Stimulated activated CD4-positive, alpha-beta T cell treated with anti-CD3 and anti-CD28 coated beads, Interleukin-1b, Interleukin-23, amount 100 ng/mL, for 4 hours (primary cell): ENCODE data around the gene MCOLN3.
"Not testable (repeated sequence)": the region's sequence is repeated elsewhere in the genome, so short reads cannot be mapped to it uniquely, and the experiment has no call there.

Experiments used
- DNase-seq, 2 donors: peaks; one replicate each; pipeline ENCODE4 v3.0.0-alpha.2; 2020; ENCODE audit warnings: low read depth in 2 of 2

MCOLN3 gene

GRCh38 chr1:84991097-84991920, 57.0 kb downstream of the MCOLN3 start:
- DNase-seq, result no peak

- no peak for DNase-seq
Measured at GRCh38 chr1:84988588-84988987, 59.7 kb downstream of the MCOLN3 start.

GRCh38 chr1:84986561-84986960, 61.7 kb downstream of the MCOLN3 start:
- not testable (repeated sequence) for DNase-seq

- DNase-seq, result no peak
Measured at GRCh38 chr1:84985365-84985764, 62.9 kb downstream of the MCOLN3 start.

GRCh38 chr1:84982395-84982794, 65.9 kb downstream of the MCOLN3 start:
- DNase-seq, result no peak

GRCh38 chr1:84975035-84975434, 73.3 kb downstream of the MCOLN3 start:
- DNase-seq, result no peak

GRCh38 chr1:84973498-84974334, 74.6 kb downstream of the MCOLN3 start:
- no peak for DNase-seq

- no peak for DNase-seq
Measured at GRCh38 chr1:84972377-84972987, 75.8 kb downstream of the MCOLN3 start.

GRCh38 chr1:84971957-84972356, 76.3 kb downstream of the MCOLN3 start:
- DNase-seq, result no peak

GRCh38 chr1:84969489-84970250, 78.6 kb downstream of the MCOLN3 start:
- DNase-seq, result no peak

GRCh38 chr1:84968865-84969264, 79.4 kb downstream of the MCOLN3 start:
- no peak for DNase-seq

GRCh38 chr1:84968101-84968500, 80.2 kb downstream of the MCOLN3 start:
- no peak for DNase-seq
